Nephron progenitor cell (in vitro differentiated cells): Measurements from ENCODE around the gene ALOX15.
"Not testable (repeated sequence)": the region's sequence is repeated elsewhere in the genome, so short reads cannot be mapped to it uniquely, and the experiment has no call there.

ENCODE experiments used
- DNase-seq: peaks from one replicate; pipeline ENCODE4 v3.0.0; 2021
- H3K27ac Mint-ChIP-seq: 2 replicates; pipeline ENCODE4 v1.8.0; 2021; ENCODE audit warnings: mild to moderate bottlenecking, moderate library complexity, mixed read lengths
- H3K27me3 Mint-ChIP-seq: 2 replicates; pipeline ENCODE4 v1.8.0; 2021; ENCODE audit warnings: mild to moderate bottlenecking, low read depth, mixed read lengths; ENCODE audit not compliant: poor library complexity
- H3K36me3 Mint-ChIP-seq: 2 replicates; pipeline ENCODE4 v1.8.0; 2021; ENCODE audit warnings: low read depth, mixed read lengths
- H3K4me1 Mint-ChIP-seq: 2 replicates; pipeline ENCODE4 v1.8.0; 2021; ENCODE audit warnings: mixed read lengths
- H3K4me3 Mint-ChIP-seq: 2 replicates; pipeline ENCODE4 v1.8.0; 2021; ENCODE audit warnings: mild to moderate bottlenecking, moderate library complexity, mixed read lengths
- H3K9me3 Mint-ChIP-seq: 2 replicates; pipeline ENCODE4 v1.8.0; 2021; ENCODE audit warnings: mild to moderate bottlenecking, moderate library complexity, mixed read lengths
- TF ChIP-seq, protein P1 (sequence below): fragments of 200-600 bp; sonication (generic); IDR thresholded peaks from 2 replicates; pipeline ENCODE4 v1.5.0; 2021; ENCODE audit warnings: antibody characterized with exemption

The ALOX15 gene

DNA sequence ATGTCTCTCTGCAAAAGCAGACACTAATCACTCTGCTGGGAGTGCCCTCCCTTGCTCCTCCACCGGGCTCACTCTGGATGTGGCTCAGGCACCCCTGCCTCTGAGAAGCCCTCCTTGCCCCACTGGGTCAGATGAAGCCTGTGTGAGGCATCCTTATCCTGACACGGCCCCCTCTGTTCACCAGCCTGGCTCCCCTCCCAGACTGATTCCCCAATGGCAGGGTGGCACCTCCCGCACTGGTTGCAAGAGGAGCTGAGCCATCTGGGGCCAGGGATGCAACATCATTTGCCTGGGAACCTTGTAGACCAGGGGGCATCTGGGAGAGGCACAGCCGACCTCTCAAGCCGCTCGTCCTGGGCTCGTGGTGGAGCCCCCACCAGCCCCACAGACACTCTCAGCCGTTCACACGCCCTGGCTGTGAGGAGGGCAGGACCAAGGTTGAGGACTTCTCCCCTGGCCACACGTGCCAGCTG lies 50.5 kb downstream of the ALOX15 start:
- peaks cover 72% of the 10 kb centered on the region for H3K4me1 Mint-ChIP-seq
- H3K27me3 Mint-ChIP-seq = peaks cover 30% of the 10 kb centered on the region
- peaks cover 5% of the 10 kb centered on the region for H3K36me3 Mint-ChIP-seq
- no peak for DNase-seq
- H3K9me3 Mint-ChIP-seq = no peaks in the 10 kb centered on the region
- TF ChIP-seq, protein P1, sequence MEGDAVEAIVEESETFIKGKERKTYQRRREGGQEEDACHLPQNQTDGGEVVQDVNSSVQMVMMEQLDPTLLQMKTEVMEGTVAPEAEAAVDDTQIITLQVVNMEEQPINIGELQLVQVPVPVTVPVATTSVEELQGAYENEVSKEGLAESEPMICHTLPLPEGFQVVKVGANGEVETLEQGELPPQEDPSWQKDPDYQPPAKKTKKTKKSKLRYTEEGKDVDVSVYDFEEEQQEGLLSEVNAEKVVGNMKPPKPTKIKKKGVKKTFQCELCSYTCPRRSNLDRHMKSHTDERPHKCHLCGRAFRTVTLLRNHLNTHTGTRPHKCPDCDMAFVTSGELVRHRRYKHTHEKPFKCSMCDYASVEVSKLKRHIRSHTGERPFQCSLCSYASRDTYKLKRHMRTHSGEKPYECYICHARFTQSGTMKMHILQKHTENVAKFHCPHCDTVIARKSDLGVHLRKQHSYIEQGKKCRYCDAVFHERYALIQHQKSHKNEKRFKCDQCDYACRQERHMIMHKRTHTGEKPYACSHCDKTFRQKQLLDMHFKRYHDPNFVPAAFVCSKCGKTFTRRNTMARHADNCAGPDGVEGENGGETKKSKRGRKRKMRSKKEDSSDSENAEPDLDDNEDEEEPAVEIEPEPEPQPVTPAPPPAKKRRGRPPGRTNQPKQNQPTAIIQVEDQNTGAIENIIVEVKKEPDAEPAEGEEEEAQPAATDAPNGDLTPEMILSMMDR = no peak
- H3K4me3 Mint-ChIP-seq = no peak overlapping the region
- H3K27ac Mint-ChIP-seq = no peak overlapping the region

DNA sequence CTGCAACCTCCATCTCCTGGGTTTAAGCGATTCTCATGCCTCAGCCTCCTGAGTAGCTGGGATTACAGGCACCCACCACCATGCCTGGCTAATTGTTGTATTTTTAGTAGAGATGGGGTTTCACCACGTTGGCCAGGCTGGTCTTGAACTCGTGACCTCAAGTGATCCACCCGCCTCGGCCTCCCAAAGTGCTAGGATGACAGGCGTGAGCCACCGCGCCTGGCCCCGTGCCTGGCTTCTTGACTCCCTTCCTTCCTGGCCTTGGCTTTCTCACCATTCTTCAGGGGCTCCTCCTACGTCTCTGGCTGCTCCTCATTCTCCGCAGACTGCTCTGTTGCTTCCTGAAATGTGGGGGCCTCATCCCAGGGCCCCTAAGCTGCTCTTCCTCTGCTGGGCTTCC lies 51.4 kb downstream of the ALOX15 start:
- H3K27me3 Mint-ChIP-seq = peaks cover 40% of the 10 kb centered on the region

DNA sequence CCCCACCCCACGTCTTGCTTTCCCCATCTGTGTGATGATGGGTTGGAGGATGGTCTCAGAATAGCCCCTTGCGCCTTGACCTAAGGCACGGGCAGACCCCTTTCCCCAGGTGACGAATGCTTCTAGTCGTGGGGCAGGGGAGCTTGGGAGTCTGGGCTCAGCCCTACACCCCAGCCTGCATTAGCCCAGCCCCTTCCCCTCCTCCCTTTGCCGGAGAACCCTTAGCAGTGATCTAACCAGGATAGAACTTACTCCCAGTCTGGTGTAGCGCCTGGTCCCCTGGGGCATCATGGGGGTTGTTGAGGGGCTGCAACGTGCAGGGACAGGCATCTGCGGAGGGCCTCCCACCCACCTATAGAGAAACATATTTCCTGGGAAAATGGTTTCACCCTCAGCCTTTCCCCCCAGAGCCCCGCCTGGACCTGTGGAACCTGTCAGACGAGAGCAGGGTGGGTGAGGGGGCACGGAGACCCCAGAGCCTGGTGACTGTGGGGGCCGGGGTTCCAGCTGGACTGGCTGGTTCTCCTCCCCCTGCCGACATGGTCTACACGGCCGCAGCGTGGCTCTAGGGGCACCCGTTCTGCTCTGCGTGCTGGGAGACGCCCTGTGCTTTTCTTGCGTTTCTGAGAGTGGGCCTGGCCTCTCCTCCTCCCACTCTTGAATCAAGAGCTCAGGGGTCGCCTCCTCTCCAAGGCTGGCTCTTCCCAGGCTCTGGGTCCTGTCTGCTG lies 52.4 kb downstream of the ALOX15 start:
- TF ChIP-seq, protein P1 = no peak
- Mint-ChIP-seq H3K27me3 (peaks cover 41% of the 10 kb centered on the region), H3K9me3 (no peaks in the 10 kb centered on the region), H3K27ac (no peak overlapping the region), H3K4me3 (no peak overlapping the region), H3K36me3 (no peaks in the 10 kb centered on the region), H3K4me1 (peaks cover 73% of the 10 kb centered on the region)
- DNase-seq = no peak

More for the DNA sequence above, 51.4 kb downstream of the ALOX15 start:
- peak overlapping the region; percentile 21 for H3K27ac Mint-ChIP-seq
- not testable (repeated sequence) for H3K36me3 Mint-ChIP-seq, H3K4me3 Mint-ChIP-seq, H3K9me3 Mint-ChIP-seq, DNase-seq
- H3K4me1 Mint-ChIP-seq = peaks cover 77% of the 10 kb centered on the region

DNA sequence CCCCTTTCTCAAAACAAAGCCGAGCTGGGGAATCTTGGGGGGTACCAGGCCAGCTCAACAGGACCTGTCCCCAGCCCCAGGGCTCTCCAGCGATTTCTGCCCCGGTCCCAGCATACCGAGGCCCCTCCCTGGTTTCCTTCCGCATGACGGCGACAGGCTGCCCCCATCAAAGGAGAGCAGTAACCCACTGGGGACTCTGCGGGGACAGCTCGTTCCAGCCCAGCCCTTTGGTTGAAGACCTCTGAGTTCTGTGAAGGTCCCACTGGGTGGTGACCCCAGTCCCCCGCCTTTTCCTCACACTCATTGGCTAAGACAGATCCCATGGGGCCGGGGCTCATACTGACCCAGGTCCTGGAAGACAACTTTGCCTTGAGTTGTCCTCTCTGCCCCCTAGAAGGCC lies 53.1 kb downstream of the ALOX15 start:
- Mint-ChIP-seq H3K4me1 (peaks cover 74% of the 10 kb centered on the region), H3K9me3 (no peaks in the 10 kb centered on the region), H3K36me3 (no peaks in the 10 kb centered on the region), H3K27ac (no peak overlapping the region), H3K4me3 (no peak overlapping the region), H3K27me3 (peaks cover 48% of the 10 kb centered on the region)
- TF ChIP-seq, protein P1 = no peak
- no peak for DNase-seq

DNA sequence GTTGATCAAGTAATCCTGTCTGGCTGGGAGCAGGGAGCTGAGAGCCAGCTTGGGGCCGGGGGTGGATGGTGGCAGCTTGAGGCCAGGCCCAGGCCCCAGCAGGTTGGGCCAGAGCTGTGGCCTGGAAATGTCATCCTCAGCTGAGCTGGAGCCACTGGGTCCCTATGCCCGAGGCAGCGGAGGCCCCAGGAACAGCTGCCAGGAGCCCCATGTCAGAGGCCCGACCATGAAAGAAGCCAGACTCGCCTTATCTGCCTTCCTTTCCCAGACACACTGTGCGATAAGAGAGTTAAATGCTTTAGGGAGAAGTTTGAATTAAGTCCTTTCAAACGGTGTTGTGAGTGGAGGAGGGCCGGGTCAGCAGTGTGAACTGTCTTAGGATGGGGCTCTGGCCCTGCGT lies 53.7 kb downstream of the ALOX15 start:
- no peak overlapping the region for H3K27ac Mint-ChIP-seq
- DNase-seq = no peak
- peaks cover 79% of the 10 kb centered on the region for H3K4me1 Mint-ChIP-seq
- no peaks in the 10 kb centered on the region for H3K9me3 Mint-ChIP-seq
- TF ChIP-seq, protein P1 = no peak
- peaks cover 54% of the 10 kb centered on the region for H3K27me3 Mint-ChIP-seq
- no peaks in the 10 kb centered on the region for H3K36me3 Mint-ChIP-seq
- H3K4me3 Mint-ChIP-seq = no peak overlapping the region

DNA sequence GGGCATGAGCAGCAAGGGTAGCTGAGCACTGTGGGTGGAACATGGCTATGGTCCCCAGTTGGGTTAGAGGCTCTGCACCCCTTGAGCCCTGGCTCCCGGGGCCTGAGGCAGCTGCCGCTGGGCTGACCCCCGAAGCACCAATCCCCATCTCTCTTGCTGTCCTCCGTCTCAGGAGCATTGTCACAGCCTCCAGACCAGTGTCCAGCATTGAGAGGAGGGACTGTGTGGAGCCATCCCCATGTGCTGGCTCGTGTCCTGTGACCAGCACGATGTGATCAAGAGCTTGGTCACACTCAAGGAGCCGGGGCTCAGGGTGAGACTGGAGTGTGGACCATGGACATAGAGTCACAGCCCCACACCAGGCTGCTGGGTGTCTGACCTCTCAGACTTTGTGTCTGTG lies 54.3 kb downstream of the ALOX15 start:
- Mint-ChIP-seq H3K4me3 (no peak overlapping the region), H3K27me3 (peaks cover 58% of the 10 kb centered on the region), H3K36me3 (no peaks in the 10 kb centered on the region)

More for the DNA sequence above, 54.3 kb downstream of the ALOX15 start:
- no peak for DNase-seq
- TF ChIP-seq, protein P1 = no peak
- Mint-ChIP-seq H3K4me1 (peaks cover 79% of the 10 kb centered on the region), H3K9me3 (no peaks in the 10 kb centered on the region), H3K27ac (no peak overlapping the region)
